Activated CD8-positive, alpha-beta memory T cell treated with anti-CD3 and anti-CD28 coated beads for 1 hour (primary cell): ENCODE data around the gene ASXL2.
"Not testable (repeated sequence)": the region's sequence is repeated elsewhere in the genome, so short reads cannot be mapped to it uniquely, and the experiment has no call there.

Experiments used
- DNase-seq, 2 donors: peaks; one replicate each; pipeline ENCODE4 v3.0.0-alpha.2; 2020; ENCODE audit warnings: low read depth in 1 of 2; ENCODE audit errors: extremely low read depth in 1 of 2

The ASXL2 gene

DNA sequence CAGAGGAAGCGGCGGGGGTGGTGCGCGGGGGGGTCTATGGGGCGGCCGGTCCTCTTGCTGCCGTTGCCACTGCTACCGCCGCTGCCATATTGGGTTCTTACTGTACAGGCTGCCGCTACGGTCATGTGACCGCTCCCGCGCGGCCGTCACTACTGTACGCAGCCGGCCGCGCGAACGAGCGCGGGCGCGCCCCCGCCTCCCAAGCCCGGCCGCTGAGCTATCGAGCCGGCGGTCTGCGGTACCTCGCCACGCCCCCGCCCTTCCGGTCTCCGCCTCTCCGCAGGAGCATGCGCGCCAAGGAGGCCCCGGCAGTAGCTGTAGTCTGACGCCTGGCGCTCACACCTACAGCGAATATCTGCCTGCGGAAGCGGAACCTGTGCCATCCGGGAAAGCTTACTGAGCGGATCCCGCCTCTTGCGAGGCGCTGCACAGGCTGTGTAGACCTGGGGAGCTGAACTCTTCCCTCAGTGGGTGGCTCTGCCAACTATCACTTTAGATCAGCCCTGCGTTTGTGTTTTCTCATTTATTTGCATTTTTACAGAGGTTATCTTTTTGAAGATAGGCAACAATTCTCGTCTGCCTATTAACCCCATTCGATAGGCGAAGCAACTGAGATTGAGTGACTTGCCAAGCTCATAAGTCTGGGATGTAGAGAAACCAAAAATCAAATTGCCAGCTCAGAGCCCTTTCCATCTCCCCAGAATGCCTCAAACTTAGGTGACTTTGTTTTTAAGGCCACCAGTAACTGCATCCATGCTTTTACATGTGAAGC is at the start of gene ASXL2:
Gene ASXL2 (minus strand): TSS at position 127 of the 772 bp plus-strand sequence. CDS start 265 bp downstream, outside the sequence.
- DNase-seq: peak; percentile 91 to 95

DNA sequence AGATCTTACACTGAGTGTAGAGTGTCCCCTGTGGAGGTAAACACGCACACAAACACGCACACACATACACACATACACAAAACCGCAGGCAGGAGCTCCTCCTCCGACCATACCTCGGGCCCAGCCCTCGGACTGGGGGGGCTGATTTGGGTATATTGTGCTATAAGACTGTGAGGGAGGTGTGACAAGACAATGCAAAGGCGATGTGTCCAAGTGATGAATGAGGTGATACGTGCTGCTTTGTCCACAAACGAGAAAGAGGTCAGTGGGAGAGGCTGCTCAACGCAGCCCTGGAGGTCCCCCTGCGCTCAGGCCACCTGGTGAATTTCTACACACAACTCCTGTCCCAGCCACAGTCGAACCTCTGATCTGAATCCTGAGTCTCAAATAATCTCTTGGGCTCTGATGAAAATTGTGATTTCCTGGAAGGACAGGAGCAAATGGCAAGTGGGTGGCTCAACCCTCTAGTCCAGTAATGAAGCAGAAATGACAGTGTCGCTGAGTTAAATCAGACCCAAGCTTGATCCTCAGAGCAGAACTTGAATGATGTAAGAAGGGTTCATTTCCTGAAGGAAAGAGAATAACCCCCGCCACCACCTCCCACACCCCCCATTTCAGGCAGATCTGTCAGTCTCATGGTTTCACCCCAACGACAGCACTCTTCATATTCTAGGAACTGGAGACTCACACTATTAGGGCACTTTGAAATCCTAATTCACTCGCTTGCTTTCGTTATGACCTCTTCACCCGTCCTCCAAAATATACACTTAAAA is 48.9 kb upstream of the ASXL2 start:
- DNase-seq: no peak

DNA sequence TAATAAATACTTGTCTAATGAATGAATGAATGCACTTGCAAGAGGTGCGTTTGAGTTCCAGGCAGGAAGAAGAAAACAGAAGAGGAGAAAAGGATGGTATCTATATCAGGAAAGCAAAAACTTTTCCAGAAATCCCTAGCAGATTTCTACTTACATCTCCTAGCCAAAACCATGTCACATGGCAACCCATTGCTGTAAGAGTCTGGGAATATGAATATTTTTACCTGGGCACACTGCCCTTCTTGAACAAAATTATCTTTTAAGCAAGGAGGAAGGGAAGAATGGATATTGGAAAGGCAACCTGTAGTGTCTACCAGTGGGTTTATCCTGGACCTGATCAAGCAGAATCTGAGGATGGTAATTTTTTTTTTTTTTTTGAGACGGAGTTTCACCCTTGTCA is 44.2 kb upstream of the ASXL2 start:
- no peak for DNase-seq

DNA sequence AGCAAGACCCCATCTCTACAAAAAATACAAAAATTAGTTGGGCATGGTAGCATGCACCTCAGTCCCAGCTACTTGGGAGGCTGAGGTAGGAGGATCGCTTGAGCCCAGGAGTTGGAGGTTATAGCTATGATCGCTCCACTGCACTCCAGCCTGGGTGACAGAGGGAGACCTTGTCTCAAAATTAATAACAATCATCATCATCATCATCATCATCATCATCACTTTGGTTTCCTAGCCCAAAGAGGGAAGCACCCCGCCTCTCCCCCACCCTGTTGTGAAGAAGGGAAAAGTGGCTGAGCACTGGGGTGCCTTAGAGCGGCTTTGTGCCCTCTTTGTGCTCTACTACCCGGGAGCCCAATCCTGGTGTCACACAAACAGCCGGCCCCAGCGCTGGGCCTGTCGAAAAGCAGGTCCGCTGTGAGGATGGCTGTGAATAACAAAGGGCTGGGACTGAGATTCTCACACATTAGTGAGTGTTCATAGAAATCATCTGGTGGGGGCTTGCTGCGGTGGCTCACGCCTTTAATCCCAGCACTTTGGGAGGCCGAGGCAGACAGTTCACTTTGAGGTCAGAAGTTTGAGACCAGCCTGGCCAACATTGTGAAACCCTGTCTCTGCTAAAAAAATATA is 42.6 kb upstream of the ASXL2 start:
- DNase-seq: no peak

DNA sequence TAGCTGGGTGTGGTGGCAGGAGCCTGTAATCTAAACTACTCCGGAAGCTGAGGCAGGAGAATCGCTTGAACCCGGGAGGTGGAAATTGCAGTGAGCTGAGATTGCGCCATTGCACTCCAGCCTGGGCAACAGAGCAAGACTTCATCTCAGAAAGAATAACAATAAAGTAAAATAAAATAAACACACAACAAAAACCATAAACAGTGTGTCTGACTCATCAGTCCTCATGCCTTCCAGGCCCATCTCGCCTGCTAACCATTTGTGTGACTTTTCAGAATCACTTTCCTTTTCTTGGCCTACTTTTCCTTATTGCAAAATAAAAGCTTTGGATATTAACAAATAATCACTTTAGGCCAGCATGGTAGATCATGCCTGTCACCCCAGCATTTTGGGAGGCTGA is 42.0 kb upstream of the ASXL2 start:
- no peak for DNase-seq

DNA sequence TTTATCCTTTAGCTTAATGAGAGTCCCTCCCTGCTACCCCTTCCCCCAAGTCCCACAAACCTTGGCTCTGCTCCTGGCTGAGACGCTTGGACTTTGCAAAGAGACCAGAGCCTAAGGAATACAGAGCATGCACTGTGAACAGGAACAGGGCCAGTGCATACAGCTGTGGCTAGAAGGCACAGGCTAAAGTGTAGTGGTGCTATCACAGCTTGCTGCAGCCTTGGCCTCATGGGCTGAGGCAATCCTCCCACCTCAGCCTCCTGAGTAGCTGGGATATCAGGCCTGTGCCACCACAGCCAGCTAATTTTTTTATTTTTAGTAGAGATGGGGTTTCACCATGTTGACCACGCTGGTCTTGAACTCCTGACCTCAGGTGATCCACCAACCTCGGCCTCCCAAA is 39.5 kb upstream of the ASXL2 start:
- no peak for DNase-seq

DNA sequence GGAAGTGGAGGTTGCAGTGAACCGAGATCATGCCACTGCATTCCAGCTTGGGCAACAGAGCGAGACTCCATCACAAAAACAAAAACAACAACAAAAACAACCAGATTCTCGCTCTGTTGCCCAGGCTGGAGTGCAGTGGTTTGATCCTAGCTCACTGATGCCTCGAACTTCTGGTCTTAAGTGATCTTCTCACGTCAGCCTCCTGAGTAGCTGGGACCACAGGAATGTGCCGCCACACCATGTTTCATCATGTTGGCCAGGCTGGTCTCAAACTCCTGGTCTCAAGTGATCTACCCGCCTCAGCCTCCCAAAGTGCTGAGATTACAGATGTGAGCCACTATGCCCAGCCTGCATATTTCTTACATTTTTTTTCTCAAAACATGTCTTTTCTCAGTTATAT is 39.1 kb upstream of the ASXL2 start:
- DNase-seq: not testable (repeated sequence)

DNA sequence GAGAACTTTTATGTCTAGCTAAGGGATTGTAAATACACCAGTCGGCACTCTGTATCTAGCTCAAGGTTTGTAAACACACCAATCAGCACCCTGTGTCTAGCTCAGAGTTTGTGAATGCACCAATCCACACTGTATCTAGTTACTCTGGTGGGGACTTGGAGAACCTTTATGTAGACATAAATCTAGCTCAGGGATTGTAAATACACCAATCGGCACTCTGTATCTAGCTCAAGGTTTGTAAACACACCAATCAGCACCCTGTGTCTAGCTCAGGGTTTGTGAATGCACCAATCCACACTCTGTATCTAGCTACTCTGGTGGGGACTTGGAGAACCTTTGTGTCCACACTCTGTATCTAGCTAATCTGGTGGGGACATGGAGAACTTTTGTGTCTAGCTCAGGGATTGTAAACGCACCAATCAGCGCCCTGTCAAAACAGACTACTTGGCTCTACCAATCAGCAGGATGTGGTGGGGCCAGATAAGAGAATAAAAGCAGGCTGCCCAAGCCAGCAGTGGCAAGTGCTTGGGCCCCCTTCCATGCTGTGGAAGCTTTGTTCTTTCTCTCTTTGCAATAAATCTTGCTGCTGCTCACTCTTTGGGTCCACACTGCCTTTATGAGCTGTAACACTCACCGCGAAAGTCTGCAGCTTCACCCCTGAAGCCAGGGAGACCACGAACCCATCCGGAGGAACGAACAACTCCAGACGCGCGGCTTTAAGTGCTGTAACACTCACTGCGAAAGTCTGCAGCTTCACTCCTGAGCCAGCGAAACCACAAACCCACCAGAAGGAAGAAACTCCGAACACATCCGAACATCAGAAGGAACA is 37.9 kb upstream of the ASXL2 start:
- DNase-seq: peak in 1 of 2 donors; percentile 3

DNA sequence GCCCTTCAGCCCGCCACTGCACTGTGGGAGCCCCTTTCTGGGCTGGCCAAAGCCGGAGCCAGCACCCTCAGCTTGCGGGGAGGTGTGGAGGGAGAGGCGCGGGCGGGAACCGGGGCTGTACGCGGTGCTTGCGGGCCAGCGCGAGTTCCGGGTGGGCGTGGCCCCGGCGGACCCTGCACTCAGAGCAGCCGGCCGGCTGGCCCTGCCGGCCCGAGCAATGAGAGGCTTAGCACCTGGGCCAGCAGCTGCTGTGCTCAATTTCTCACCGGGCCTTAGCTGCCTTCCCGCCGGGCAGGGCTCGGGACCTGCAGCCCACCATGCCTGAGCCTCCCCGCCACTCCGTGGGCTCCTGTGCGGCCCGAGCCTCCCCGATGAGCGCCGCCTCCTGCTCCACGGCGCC is 37.1 kb upstream of the ASXL2 start:
- DNase-seq: not testable (repeated sequence)

DNA sequence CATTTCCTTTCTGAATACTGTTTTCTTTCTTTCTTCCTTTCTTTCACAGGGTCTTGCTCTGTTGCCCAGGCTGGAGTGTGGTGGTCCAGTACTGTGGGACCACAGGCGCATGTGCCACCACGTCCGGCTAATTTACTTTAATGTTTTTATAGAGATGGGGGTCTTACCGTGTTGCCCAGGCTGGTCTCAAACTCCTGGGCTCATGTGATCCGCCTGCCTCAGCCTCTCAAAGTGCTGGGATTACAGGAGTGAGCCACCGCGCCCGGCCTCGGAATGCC is 35.3 kb upstream of the ASXL2 start:
- not testable (repeated sequence) for DNase-seq

DNA sequence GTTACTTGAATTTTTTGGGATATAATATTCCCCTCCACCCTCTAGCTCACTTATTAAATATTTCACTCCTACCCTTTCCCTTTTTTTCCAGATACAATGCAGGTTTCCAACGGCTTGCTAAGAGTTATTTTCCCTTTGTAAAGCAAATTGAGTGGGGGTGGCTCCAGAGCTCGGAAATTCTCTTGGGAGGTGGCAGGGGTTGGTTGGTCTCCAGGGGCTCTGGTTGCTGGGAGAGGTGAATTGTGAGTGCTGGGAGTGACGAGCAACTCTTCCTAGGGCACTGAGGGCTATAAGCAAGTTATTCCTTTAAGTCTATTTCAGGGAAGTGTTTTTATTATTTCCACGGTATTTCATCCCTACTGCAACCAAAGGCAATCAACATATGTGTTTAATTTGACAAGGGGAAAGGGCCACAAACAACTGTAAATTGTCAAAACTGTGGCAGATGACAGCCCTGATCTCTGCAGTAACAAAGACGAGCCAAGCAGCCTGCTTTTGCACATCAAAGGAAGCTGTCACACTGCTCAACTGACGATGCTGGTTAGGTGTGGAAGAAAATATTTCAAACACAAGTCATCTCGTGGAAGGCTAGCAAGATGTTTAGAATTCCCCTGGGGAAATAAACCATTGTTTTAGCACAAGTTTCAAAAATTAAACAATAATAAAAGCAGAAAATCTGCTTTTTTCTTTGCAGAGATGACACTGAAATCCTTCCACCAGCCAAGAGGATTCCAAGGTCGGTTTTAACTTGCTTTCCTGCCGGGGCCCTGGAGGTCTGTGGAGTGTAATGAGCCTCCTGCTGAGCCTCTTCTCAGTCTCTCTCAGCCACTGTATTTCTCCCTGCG is 34.8 kb upstream of the ASXL2 start:
- DNase-seq: no peak

DNA sequence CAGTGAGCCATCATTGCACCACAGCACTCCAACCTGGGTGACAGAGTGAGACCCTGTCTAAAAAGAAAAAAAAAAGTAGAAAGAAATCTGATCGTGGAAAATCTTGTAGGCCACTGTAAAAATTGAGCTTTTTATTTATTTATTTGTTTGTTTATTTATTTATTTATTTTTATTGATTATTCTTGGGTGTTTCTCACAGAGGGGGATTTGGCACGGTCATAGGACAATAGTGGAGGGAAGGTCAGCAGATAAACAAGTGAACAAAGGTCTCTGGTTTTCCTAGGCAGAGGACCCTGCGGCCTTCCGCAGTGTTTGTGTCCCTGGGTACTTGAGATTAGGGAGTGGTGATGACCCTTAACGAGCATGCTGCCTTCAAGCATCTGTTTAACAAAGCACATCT is 31.3 kb upstream of the ASXL2 start:
- DNase-seq: not testable (repeated sequence)

DNA sequence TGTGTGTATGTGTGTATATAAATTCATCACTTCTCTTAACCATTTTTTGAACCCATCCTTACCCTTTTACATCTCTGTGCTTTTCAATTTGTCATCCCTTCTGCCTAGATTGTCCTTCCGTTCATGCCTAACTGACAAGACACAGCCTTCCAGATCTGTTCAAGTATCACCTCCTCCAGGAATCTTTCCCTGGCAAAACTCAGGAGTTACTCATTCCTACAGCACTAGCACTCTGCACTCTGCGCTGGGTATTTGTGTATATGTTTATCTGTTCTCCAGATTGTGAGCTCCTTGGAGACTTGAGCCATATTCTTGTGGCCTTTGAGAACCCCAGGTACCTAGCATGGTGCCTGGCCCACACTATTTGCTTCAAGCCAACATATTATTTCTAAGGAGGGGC is 26.8 kb upstream of the ASXL2 start:
- DNase-seq: no peak

DNA sequence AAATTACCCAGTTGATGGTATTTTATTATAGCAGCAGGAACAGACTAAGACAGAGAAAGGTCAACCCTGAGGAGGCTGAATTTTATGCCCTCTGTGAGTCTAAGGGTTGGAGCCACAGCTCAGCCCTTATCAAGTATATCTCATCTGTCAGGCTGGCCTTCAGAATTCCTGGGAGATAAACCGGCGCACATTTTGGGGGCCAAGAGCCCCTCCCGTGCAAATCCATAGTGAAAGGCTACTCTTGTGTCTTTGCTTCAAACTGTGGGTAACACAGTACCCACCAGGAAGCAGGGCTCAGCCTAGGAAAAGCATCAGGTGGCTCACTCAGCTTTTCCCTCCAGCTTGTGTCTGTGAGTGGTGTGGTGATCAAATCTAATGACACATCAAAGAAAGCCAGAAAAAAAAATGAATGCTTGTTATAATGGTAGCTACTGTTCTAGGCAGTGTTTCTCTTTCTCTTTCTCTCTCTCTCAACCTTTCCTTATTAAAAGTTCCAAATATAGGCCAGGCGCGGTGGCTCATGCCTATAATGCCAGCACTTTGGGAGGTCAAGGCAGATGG is 25.0 kb upstream of the ASXL2 start:
- DNase-seq: no peak

DNA sequence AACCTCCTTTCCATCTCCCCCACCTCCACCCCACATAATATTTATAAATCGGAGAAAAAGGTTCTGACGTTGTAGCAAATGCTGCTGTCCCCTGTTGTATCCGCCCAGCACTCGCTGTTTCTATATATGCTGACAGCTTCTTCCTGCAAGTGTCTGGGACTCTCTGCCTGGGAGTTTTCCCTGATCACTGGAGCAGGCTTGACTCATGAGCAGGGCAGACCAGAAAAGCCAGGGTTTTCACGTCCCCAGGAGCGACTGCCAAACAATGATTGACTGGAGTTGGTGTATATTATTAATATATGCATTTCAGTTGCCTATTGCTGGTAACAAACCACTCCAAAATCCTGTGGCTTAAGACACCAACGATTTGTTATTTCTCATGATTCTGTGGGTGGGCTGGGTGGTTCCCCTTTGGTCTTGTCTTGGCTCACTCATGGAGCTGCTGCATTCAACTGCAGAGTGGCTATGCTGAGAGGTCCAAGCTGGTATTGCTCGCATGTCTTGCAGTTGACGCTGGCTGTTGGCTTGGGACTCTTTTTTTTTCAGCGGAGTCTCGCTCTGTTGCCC is 21.2 kb upstream of the ASXL2 start:
- DNase-seq: no peak

DNA sequence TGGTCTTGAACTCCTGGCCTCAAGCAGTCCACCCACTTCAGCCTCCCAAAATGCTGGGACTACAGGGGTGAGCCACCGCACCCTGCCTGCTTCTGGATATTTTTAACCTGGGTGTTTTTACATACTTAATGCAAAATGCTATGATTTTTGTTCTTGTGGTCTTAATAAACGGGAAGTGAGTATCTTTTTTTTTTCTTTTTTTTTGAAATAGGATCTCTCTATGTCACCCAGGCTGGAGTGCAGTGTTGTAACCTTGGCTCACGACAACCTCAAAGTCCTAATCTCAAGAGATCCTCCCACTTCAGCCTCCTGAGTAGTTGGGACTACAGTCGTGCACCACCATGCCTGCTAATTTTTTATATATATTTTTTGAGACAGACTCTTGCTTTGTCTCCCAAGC is 19.2 kb upstream of the ASXL2 start:
- no peak for DNase-seq

DNA sequence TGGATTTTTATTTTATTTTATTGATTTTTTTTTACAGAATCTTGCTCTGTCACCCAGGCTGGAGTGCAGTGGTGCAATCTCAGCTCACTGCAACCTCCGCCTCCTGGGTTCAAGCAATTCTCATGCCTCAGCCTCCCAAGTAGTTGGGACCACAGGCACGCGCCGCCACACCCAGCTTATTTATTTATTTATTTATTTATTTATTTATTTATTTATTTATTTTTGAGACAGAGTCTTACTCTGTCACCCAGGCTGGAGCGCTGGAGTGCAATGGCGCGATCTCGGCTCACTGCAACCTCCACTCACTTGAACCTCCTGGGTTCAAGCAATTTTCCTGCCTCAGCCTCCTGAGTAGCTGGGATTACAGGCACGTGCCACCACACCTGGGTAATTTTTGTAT is 18.0 kb upstream of the ASXL2 start:
- not testable (repeated sequence) for DNase-seq

DNA sequence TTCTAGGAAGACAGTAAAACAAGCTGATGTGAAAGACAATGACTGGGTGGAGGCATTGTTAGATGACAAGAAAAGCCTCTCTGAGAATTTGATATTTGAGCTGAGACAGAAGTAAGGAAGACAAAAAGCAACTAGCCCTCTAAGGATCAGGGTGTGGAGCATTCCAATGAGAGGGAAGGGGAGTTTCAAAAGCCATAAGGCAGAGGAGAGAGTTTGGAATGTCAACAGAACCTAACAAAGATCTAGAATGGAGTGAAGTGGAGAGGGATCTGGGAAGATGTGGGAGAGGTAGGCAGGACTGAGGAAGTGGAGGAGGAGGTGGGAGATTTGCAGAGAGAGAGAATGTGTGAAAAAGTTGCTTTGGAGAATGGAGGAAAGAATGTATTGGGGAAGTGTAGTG is 17.3 kb upstream of the ASXL2 start:
- no peak for DNase-seq

DNA sequence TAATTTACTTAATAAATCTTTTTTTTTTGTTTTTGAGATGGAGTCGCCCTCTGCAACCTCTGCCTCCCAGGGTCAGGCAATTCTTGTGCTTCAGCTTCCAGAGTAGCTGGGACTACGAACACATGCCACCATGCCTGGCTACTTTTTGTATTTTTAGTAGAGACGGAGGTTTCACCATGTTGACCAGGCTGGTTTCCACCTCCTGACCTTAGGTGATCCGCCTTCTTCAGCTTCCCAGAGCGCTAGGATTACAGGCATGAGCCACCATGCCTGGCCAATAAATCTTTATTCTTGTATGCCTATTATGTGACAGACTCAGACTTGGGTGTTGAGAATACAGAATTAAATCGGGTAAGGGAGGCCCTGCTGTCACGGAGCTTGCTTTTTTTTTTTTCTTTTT is 16.7 kb upstream of the ASXL2 start:
- DNase-seq: no peak
